Posterior vena cava (tissue), 2 donors: ENCODE measurements around the gene SLC9A1. TPM values are rescaled to one million over a fixed set of nuclear protein-coding genes. Genes with fewer than 3 reads are reported as not detected.
A peak's percentile ranks its signal among the peaks of the same experiment; 100 is the strongest.
"Not testable (repeated sequence)": the region's sequence is repeated elsewhere in the genome, so short reads cannot be mapped to it uniquely, and the experiment has no call there.

ENCODE experiments used
- DNase-seq: peaks from one replicate; pipeline ENCODE4 v3.0.0-alpha.2; 2020; ENCODE audit warnings: low spot score
- intact Hi-C, 2 donors: fragments of 100-400 bp; cut with DNase I; formaldehyde crosslinking; loops; one replicate each; pipeline versions ENCODE4 v1.14.1 to v1.14.2; 2022 to 2023
- total RNA-seq, 2 donors: library from RNA; stranded (reverse); fragmentation: NEBNext Ultra II Directional; extraction: Animal tissue kit (Norgen Biotek cat#: 25700); gene quantifications; one replicate each; pipeline ENCODE4 v1.2.1, GENCODE V29; 2021
- donor health status: DM: yes; HTN: yes; CAD: no.
- donor health status: DM: yes; HTN: yes; CAD: no.

Gene SLC9A1
- total RNA-seq, 2 donors from 2014 or later: 19.0 to 25.3 TPM

GRCh38 chr1:27137544-27138075 is 17.3 kb downstream of the SLC9A1 start:
- intact Hi-C loops: loop anchor here in 1 of 2 donors (5.0 kb wide), 1 partner anchor 505 kb away; no protein-coding TSS in a partner anchor
- DNase-seq: no peak

DNA sequence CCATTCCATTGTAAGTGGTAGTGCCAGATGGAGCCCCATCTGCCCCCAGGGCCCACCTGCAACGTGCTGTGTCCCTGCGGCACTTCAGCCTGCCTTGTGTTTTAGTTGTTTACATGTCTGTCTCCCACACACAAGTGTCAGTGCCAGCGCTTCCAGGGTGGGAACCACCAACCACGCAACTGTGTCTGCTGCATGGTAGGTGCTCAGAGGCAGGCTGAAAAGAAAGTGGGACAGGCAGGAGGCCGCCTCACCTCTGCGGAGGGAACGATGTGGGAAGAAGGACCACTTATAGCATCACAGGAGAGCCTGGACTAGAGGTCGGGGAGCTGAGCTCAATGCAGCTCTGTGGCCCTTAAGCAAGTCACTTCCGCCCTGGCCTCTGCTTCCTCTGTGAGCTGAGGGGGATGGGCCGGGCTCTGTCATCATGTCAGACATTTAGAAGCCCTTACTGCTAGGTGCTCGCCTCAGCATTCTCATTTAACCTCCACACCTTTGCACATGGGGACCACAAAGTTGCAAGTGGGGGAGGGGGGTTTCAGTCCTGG is 17.9 kb downstream of the SLC9A1 start:
- intact Hi-C loops: loop anchor here in 1 of 2 donors (5.0 kb wide), 1 partner anchor 505 kb away; no protein-coding TSS in a partner anchor
- DNase-seq: peak; percentile 90

- DNase-seq: no peak
- intact Hi-C loops: loop anchor here in 1 of 2 donors (5.0 kb wide), 1 partner anchor 504 kb away; no protein-coding TSS in a partner anchor
Measured at GRCh38 chr1:27136236-27136551, 18.7 kb downstream of the SLC9A1 start.

GRCh38 chr1:27135541-27136235 is 19.2 kb downstream of the SLC9A1 start:
- DNase-seq: no peak
- intact Hi-C loops: loop anchor here in 1 of 2 donors (5.0 kb wide), 1 partner anchor 503 kb away; no protein-coding TSS in a partner anchor

- intact Hi-C loops: no loop called here
- DNase-seq: peak; percentile 56
Measured at GRCh38 chr1:27133991-27134390, 20.9 kb downstream of the SLC9A1 start.

GRCh38 chr1:27133158-27133557 is 21.8 kb downstream of the SLC9A1 start:
- intact Hi-C loops: no loop called here
- DNase-seq: no peak

GRCh38 chr1:27132624-27133023 is 22.3 kb downstream of the SLC9A1 start:
- intact Hi-C loops: no loop called here
- no peak for DNase-seq

DNA sequence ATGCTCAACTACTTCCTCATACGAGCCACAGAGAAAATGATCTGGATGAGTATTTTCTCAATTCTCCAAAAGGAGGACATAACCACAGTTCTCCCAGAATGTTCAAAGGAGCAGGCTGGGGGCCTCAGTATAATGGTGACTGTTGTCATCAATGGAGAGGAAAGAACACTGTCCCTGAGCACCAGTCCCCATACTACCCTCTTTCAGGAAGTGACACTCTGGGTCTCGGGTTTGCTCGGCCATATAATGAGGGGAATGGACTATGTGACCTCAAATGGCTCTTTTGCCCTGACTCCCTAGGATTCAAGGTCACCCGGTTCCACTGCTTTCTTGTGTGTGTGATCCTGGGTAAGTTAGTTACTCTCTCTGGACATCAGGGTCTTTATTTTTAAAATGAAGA is 22.8 kb downstream of the SLC9A1 start:
- intact Hi-C loops: no loop called here
- no peak for DNase-seq

GRCh38 chr1:27130798-27131197 is 24.1 kb downstream of the SLC9A1 start:
- intact Hi-C loops: no loop called here
- no peak for DNase-seq

DNA sequence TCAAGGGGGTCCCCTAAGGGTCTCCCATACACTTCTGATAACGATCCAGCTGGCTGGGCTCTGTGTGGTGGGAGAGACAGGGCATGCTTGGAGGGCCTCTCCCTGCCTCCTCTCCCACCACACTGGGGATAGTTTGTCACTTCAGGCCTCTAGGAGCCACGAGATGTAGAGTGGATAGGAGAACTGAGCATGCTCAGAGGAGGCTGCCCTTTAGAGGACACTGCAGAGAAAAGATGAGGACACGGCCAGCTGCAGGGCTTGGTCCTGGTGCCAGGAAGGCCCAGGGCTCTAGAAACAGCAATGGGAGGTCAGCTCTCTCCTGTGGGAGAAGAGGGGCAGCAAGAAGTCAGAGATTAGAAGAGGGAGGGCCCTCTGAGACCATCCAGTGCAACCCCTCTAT is 25.7 kb downstream of the SLC9A1 start:
- intact Hi-C loops: no loop called here
- DNase-seq: no peak

DNA sequence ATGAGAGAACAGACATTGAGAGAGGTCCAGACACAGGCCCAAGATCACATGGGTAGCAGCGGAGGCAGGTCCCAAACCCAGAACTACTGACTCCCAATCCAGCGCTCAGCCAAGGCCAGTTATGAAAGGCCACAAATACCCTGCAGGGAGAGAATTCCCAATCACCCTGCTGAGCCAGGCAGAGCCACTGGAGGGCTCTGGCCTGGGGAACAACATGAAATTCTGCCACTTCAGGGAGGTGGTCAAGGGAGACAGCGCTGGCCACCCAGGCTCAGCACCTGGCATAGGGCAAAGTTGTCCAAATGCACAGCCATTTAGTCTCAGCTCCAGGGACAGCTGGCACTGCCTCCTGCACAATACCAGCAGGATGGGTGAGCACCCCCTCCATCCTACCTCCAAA is 27.5 kb downstream of the SLC9A1 start:
- intact Hi-C loops: no loop called here
- no peak for DNase-seq

DNA sequence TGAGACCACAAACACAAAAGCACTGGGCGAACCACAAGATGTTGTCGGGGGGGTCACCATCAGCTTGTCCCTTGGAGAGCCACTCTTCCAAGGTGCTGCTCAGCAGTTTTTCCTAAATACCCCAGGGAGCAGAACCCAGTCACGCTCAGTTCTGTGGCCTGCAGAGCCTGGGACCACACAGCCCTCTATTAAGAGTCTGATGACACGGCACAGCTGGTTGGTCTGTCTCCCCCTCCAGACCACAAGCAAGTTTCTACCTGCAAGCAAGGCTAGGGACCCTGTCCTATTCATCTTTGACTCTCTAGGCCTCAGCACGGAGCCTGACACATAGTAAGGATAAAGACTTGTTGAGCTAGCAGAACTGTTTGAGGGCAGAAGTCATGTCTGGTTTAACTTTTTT is 28.5 kb downstream of the SLC9A1 start:
- intact Hi-C loops: no loop called here
- no peak for DNase-seq

GRCh38 chr1:27125125-27125524 is 29.8 kb downstream of the SLC9A1 start:
- intact Hi-C loops, DNase-seq: not testable (repeated sequence)

DNA sequence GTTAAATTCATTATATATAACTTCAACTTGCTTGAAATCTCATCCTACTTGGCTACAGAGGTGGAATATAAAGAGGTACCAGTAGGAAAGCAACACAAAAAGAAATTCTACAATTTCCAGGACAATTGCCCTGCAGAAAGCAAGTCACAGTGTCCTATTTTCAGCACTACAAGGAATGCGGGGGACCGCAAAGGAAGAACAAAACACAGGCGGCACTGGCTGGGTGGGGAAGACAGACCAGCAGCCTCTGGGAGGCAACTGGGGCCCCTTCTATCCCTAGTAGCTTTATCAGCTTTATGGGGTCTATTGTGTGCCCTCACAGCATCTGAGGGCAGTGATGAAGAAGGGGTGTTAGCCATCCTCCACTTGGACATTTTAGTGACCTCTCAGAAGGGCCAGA is 30.5 kb downstream of the SLC9A1 start:
- DNase-seq: no peak
- intact Hi-C loops: no loop called here

GRCh38 chr1:27122652-27123051 is 32.3 kb downstream of the SLC9A1 start:
- DNase-seq: no peak
- intact Hi-C loops: no loop called here

DNA sequence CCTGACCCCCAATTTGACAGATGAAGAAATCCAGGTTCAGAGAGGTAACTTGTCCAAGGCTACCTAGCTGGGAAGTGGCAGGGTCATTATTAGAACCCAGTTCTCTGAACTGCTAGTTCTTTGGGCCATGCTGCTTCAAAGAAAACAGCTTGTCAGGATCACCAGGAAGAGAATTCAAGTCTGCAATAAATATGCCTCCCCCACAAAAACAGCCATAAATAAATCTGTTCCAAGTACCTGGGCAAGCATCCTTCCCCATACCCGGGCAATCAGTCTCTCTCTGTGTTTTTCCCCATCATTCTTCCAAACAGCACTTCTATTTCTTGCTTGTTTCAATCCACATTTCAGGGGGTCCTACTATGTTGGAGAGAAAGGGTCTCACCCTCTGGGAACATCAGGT is 34.1 kb downstream of the SLC9A1 start:
- intact Hi-C loops: no loop called here
- no peak for DNase-seq

- intact Hi-C loops: loop anchor here (5.0 kb wide), 1 partner anchor 34 kb away; no protein-coding TSS in a partner anchor
Measured at GRCh38 chr1:27118440-27118689, 36.6 kb downstream of the SLC9A1 start.

GRCh38 chr1:27117733-27118439 is 37.0 kb downstream of the SLC9A1 start:
- DNase-seq: no peak
- intact Hi-C loops: loop anchor here (5.0 kb wide), 1 partner anchor 34 kb away; no protein-coding TSS in a partner anchor

More at GRCh38 chr1:27118440-27118689, 36.6 kb downstream of the SLC9A1 start:
- DNase-seq: no peak

DNA sequence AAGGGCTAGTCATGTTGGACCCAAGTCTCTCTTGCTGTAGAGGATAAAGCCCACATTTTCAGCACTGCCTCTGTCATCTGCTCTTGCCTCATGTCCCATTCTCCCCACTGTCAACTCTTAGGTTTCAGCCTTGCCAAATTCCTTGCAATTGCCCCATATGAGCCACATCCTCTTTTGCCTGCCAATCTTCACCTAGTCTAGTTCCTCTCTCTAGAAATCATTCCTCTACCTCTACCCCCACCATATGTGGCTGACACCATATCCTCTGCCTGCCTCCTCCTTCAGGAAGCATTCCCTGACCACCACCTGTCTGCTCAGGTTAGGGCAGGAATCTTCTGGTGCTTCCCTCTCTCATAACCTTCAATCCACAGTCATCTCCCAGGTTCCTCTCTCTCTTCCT is 38.2 kb downstream of the SLC9A1 start:
- intact Hi-C loops: loop anchor here (5.0 kb wide), 1 partner anchor 36 kb away; no protein-coding TSS in a partner anchor
- DNase-seq: no peak

- DNase-seq: no peak
- intact Hi-C loops: loop anchor here (5.0 kb wide), 1 partner anchor 36 kb away; no protein-coding TSS in a partner anchor
Measured at GRCh38 chr1:27116232-27116631, 38.7 kb downstream of the SLC9A1 start.
